HG02642 (cell line): Measurements from ENCODE around the gene CPEB4.

ENCODE experiments used
- ATAC-seq: cut with Tn5 transposase; IDR thresholded peaks from one replicate; pipeline ENCODE4 v1.9.1; 2021; ENCODE audit warnings: mild to moderate bottlenecking; ENCODE audit not compliant: unreplicated experiment, poor library complexity

CPEB4 gene

GRCh38 chr5:173883347-173883924 is 4.7 kb upstream of the CPEB4 start:
- ATAC-seq: no peak

- no peak for ATAC-seq
Observed at GRCh38 chr5:173884402-173885053, 3.6 kb upstream of the CPEB4 start.

- ATAC-seq: no peak
Observed at GRCh38 chr5:173885054-173885443, 3.1 kb upstream of the CPEB4 start.

- no peak for ATAC-seq
Observed at GRCh38 chr5:173885475-173886010, 2.6 kb upstream of the CPEB4 start.

- ATAC-seq: no peak
Observed at GRCh38 chr5:173886150-173886549, 2.0 kb upstream of the CPEB4 start.

GRCh38 chr5:173888473-173889131 is 453 bp downstream of the CPEB4 start:
- ATAC-seq: no peak

GRCh38 chr5:173890195-173890991 is 2.2 kb downstream of the CPEB4 start:
- ATAC-seq: no peak

GRCh38 chr5:173891308-173892116 is 3.4 kb downstream of the CPEB4 start:
- no peak for ATAC-seq

- no peak for ATAC-seq
Observed at GRCh38 chr5:173893192-173893561, 5.0 kb downstream of the CPEB4 start.

GRCh38 chr5:173895401-173896165 is 7.4 kb downstream of the CPEB4 start:
- ATAC-seq: no peak

GRCh38 chr5:173896631-173897030 is 8.5 kb downstream of the CPEB4 start:
- no peak for ATAC-seq

- ATAC-seq: no peak
Observed at GRCh38 chr5:173901705-173902104, 13.6 kb downstream of the CPEB4 start.

- no peak for ATAC-seq
Observed at GRCh38 chr5:173902334-173902733, 14.2 kb downstream of the CPEB4 start.

GRCh38 chr5:173902743-173903142 is 14.6 kb downstream of the CPEB4 start:
- no peak for ATAC-seq

GRCh38 chr5:173903396-173904140 is 15.4 kb downstream of the CPEB4 start:
- ATAC-seq: no peak

GRCh38 chr5:173904151-173904550 is 16.0 kb downstream of the CPEB4 start:
- ATAC-seq: no peak

GRCh38 chr5:173907284-173907683 is 19.1 kb downstream of the CPEB4 start:
- ATAC-seq: no peak

GRCh38 chr5:173907686-173908371 is 19.7 kb downstream of the CPEB4 start:
- ATAC-seq: no peak
